Measurements from ENCODE around the gene FAM193B.

The FAM193B gene

DNA sequence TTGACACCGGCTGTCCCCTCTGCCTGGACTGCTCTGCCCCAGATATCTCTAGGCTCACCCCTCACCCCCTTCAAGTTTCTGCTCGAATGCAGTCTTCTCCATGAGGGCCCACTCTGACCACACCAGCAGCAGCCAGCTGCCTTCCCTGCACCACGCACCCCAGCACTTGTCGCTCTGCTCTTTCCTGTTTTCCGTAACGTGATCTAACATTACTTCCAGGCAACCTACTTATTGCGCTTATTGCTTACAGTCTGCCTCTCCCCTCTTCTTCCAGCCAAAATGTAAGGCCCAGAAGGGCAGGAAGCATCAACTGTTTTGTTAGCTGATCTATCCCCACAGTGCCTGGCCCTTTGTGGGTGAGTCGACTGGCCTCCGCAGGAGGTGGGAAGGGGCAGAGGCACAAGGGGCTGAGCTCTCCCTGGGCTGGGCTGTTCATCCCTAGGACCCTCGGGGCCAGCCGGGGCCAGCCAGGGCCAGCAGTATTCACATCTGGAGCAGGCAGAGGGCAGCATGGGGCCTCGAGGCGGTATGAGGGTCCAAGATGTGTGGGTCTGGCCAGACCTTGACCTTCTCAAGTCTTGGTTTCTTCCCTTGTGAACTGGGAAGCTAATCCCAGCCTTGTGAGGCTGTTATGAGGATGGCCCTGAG lies 69.3 kb downstream of the FAM193B start:
- DNase-seq (ENCODE audit: insufficient read length, low spot score), result no peak
- peak; percentile 48 for FAIRE-seq
- TF ChIP-seq SPI1 (IDR thresholded peaks at IDR 0.05; ENCODE audit: low read depth, low read length) (no peak), POLR2A (IDR thresholded peaks at IDR 0.05; ENCODE audit: low read depth, low read length) (no peak), POU2F2 (IDR thresholded peaks at IDR 0.05; ENCODE audit: low read depth, low read length) (no peak), POLR2AphosphoS5 (IDR thresholded peaks at IDR 0.05; ENCODE audit: low read depth, low read length) (0 out of 2 replicates have a peak, but pooled peaks have one; percentile 5), TAF1 (IDR thresholded peaks at IDR 0.05; ENCODE audit: low read depth, low read length) (no peak), PAX5 (IDR thresholded peaks at IDR 0.05; ENCODE audit: insufficient read depth, low read length, severe bottlenecking) (no peak)

GRCh38 chr5:177483994-177484901 lies 70.1 kb downstream of the FAM193B start:
- FAIRE-seq (no peak), DNase-seq (ENCODE audit: insufficient read length, low spot score) (no peak)
- TF ChIP-seq POLR2AphosphoS5 (IDR thresholded peaks at IDR 0.05; ENCODE audit: low read depth, low read length), result peak; percentile 47; the same call in 1 of the 2 replicates
- no peak for TF ChIP-seq SPI1 (IDR thresholded peaks at IDR 0.05; ENCODE audit: low read depth, low read length)
- TF ChIP-seq POU2F2 (IDR thresholded peaks at IDR 0.05; ENCODE audit: low read depth, low read length), result no peak

DNA sequence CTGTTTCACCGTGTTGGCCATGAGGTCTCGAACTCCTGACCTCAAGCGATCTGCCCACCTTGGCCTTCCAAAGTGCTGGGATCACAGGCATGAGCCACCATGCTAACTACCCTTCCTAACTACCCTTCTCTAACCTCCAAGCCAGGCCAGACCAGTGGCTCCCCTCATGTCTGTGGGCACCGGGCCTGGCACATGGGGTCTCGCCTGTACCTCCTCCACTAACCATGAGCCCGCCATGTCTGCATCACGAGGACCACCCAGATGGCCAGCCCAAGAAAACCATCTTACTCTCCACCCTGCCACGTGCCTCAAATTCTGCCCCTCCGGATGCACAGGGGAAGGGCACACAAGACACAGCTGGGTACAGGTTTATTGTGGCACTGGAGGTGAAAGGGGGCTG lies 71.3 kb downstream of the FAM193B start:
- FAIRE-seq (no peak), DNase-seq (ENCODE audit: insufficient read length, low spot score) (no peak)
- TF ChIP-seq TAF1 (IDR thresholded peaks at IDR 0.05; ENCODE audit: low read depth, low read length) (no peak), PAX5 (IDR thresholded peaks at IDR 0.05; ENCODE audit: insufficient read depth, low read length, severe bottlenecking) (no peak), SPI1 (IDR thresholded peaks at IDR 0.05; ENCODE audit: low read depth, low read length) (no peak), POLR2AphosphoS5 (IDR thresholded peaks at IDR 0.05; ENCODE audit: low read depth, low read length) (no peak), POU2F2 (IDR thresholded peaks at IDR 0.05; ENCODE audit: low read depth, low read length) (no peak), POLR2A (IDR thresholded peaks at IDR 0.05; ENCODE audit: low read depth, low read length) (no peak)

- FAIRE-seq, result no peak
- TF ChIP-seq POLR2AphosphoS5 (IDR thresholded peaks at IDR 0.05; ENCODE audit: low read depth, low read length), result 0 out of 2 replicates have a peak, but pooled peaks have one; percentile 19
- 0 out of 2 replicates have a peak, but pooled peaks have one; percentile 33 for TF ChIP-seq POLR2A (IDR thresholded peaks at IDR 0.05; ENCODE audit: low read depth, low read length)
- no peak for TF ChIP-seq POU2F2 (IDR thresholded peaks at IDR 0.05; ENCODE audit: low read depth, low read length)
- DNase-seq (ENCODE audit: insufficient read length, low spot score), result no peak
Observed at GRCh38 chr5:177482359-177482795, 72.0 kb downstream of the FAM193B start.

GRCh38 chr5:177479774-177480173 lies 74.6 kb downstream of the FAM193B start:
- DNase-seq (ENCODE audit: insufficient read length, low spot score), result no peak
- FAIRE-seq, result no peak

DNA sequence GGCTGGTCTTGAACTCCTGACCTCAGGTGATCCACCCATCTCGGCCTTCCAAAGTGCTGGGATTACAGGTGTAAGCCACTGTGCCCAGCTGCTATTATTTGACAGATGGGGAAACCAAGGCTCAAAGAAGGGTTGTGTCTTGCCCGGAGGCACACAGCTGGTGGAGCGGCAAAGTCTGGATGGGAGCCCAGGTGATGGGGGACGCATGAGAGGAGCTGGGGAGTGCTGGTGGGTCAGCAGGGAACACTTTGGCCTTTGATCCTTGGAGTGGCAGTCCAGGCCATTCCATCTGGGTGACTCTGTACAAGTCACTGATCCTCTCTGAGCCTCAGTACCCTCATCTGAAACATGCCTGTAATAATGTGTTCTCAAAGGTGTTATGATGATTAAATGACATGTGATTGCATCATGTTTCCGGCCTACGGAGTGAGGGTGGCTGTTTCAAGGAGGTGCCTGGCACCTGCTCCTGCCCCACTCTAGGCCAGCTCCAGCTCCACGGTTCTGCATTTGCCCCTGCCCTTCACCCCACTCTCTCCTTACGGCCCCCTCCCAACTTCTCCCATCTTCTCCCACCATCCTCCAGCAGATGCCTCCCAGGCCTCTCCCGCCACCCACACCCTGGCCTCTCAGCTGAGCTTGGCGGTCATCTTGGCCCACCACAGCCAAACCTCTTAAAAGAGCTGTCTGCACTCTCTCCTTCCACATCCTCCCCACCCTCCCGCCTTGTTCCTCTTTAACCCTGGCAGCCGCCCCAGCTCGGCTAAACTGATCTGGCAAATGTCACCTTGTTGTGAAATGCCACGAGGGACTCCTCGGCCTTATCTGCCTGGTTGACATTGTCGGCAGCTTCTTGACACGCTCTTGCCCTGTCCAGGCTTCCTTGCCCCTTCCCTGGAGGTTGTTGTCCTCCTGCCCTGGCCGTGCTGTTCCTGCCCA lies 75.4 kb downstream of the FAM193B start:
- FAIRE-seq (no peak), DNase-seq (ENCODE audit: insufficient read length, low spot score) (no peak)
- no peak for TF ChIP-seq TAF1 (IDR thresholded peaks at IDR 0.05; ENCODE audit: low read depth, low read length)
- TF ChIP-seq POLR2AphosphoS5 (IDR thresholded peaks at IDR 0.05; ENCODE audit: low read depth, low read length), result no peak; the same call in 1 of the 2 replicates
- TF ChIP-seq POU2F2 (IDR thresholded peaks at IDR 0.05; ENCODE audit: low read depth, low read length), result no peak
- TF ChIP-seq POLR2A (IDR thresholded peaks at IDR 0.05; ENCODE audit: low read depth, low read length), result no peak
- no peak for TF ChIP-seq SPI1 (IDR thresholded peaks at IDR 0.05; ENCODE audit: low read depth, low read length)
- TF ChIP-seq PAX5 (IDR thresholded peaks at IDR 0.05; ENCODE audit: insufficient read depth, low read length, severe bottlenecking), result no peak

More at GRCh38 chr5:177479774-177480173, 74.6 kb downstream of the FAM193B start:
- TF ChIP-seq POLR2AphosphoS5 (IDR thresholded peaks at IDR 0.05; ENCODE audit: low read depth, low read length) (no peak), PAX5 (IDR thresholded peaks at IDR 0.05; ENCODE audit: insufficient read depth, low read length, severe bottlenecking) (no peak), POU2F2 (IDR thresholded peaks at IDR 0.05; ENCODE audit: low read depth, low read length) (no peak), POLR2A (IDR thresholded peaks at IDR 0.05; ENCODE audit: low read depth, low read length) (no peak), SPI1 (IDR thresholded peaks at IDR 0.05; ENCODE audit: low read depth, low read length) (peak; percentile 49), TAF1 (IDR thresholded peaks at IDR 0.05; ENCODE audit: low read depth, low read length) (no peak)

DNA sequence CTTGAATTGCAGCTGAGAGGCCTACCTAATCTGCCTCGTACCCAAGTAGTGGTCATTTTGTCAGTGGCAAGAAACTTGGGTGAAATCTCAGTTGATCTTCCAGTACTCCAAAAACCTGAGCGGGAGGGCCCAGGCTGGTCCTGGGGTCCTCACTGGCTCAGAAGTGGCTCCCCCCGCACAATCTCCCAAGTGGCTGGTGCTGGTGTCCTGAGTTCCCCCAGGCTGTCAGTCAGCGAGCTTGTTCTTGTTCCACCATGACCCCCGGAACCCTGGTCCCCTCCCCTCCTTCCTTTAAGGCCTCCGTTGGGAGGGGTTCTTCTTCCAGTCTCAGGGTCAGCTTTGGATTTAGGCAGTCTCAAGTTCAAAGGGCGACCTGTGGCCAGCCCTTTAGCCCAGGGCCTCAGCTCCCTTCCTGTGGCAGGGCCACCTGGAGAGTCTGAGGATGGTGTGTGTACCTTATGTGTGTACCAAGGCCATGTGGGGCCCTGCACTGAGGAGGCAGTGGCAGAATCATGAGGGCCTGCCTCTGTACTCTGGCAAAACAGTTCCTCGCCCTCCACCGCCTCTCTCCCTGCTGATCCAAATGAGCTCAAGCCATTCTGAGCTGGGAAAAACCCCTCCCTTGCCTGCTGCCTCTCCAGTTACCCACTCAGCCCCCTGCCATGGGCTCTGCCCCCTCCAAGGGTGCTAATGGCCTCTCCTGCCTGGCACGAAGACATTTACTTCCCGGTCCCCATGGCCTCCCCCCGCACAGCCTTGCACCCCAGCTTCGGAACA lies 76.5 kb downstream of the FAM193B start:
- no peak for DNase-seq (ENCODE audit: insufficient read length, low spot score)
- TF ChIP-seq PAX5 (IDR thresholded peaks at IDR 0.05; ENCODE audit: insufficient read depth, low read length, severe bottlenecking) (no peak), POLR2AphosphoS5 (IDR thresholded peaks at IDR 0.05; ENCODE audit: low read depth, low read length) (no peak), POU2F2 (IDR thresholded peaks at IDR 0.05; ENCODE audit: low read depth, low read length) (no peak), SPI1 (IDR thresholded peaks at IDR 0.05; ENCODE audit: low read depth, low read length) (no peak)
- no peak for FAIRE-seq

GRCh38 chr5:177476531-177477233 lies 77.7 kb downstream of the FAM193B start:
- TF ChIP-seq PAX5 (IDR thresholded peaks at IDR 0.05; ENCODE audit: insufficient read depth, low read length, severe bottlenecking) (no peak), POU2F2 (IDR thresholded peaks at IDR 0.05; ENCODE audit: low read depth, low read length) (no peak), POLR2A (IDR thresholded peaks at IDR 0.05; ENCODE audit: low read depth, low read length) (no peak), SPI1 (IDR thresholded peaks at IDR 0.05; ENCODE audit: low read depth, low read length) (no peak)
- DNase-seq (ENCODE audit: insufficient read length, low spot score), result no peak
- no peak for FAIRE-seq

Measured in GM12891 (cell line).